ENCODE measurements around the gene RBAK. TPM values are rescaled to one million over a fixed set of nuclear protein-coding genes. Genes with fewer than 3 reads are reported as not detected.
"Not testable (repeated sequence)": the region's sequence is repeated elsewhere in the genome, so short reads cannot be mapped to it uniquely, and the experiment has no call there.

The RBAK gene
- polyA plus RNA-seq, 10 donors, result 8.8 to 14.4 (median 12.5) TPM

GRCh38 chr7:5046397-5046732 lies 705 bp downstream of the RBAK start:
- peak in 1 of 3 donors; percentile 46 for DNase-seq

DNA sequence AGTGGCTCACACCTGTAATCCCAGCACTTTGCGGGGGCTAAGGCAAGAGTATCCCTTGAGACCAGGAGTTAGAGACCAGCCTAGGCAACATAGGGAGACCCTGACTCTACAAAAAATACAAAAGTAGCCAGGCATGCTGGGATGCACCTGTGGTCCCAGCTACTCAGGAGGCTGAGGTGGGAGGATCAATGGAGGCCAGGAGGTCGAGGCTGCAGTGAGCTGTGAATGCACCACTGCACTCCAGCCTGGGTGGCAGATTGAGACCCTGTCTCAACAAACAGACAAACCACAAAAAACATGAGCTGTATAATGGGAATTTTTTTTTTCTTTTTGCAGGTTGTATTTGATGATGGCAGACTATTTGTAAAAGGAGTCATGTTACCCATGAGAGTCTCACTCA lies 1.5 kb downstream of the RBAK start:
- not testable (repeated sequence) for DNase-seq

DNA sequence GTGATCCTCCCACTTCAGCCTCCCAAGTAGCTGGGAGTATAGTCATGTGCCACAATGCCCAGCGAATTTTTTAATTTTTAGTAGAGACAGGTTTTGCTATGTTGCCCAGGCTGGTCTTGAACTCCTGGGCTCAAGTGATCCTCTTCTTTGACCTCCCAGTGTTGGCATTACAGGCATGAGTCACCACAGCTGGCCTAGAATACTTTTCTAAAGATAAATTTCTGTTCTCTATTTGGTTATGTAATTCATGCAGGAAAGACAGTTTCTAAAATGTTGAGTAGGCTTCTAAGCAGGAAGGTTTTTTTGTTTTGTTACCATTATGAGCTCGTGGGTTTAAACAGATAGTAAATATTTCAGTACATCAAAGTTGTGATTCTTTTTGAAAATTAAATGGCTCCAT lies 5.0 kb downstream of the RBAK start:
- no peak for DNase-seq

DNA sequence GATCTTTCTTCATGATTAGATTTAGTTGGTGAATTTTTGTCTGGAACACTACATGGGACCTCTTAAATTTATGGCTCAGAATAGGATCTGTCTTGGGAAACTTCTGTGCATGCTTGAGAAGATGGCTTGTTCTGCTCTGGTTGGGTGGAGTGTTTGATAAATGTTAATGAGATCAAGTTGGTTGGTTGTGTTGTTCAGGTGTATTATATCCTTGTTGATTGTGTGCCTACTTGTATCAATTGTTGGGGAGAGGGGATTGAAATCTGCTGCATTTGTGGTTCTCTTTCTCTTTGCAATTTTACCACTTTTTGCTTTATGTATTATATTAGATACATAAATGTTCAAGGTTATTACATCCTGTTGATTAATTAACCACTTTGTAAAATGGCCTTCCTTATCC lies 6.1 kb downstream of the RBAK start:
- DNase-seq, result not testable (repeated sequence)

- DNase-seq, result no peak
Observed at GRCh38 chr7:5053175-5053574, 7.5 kb downstream of the RBAK start.

DNA sequence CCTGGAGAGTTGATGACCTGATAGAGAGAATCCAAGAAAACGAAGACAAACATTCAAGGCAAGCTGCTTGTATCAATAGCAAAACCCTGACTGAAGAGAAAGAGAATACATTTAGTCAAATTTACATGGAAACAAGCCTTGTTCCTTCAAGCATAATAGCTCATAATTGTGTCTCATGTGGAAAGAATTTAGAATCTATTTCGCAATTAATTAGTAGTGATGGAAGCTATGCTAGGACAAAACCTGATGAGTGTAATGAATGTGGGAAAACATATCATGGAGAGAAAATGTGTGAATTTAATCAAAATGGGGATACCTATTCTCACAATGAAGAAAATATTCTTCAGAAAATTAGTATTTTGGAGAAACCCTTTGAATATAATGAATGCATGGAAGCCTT lies 18.0 kb downstream of the RBAK start:
- DNase-seq, result no peak

- DNase-seq, result no peak
Observed at GRCh38 chr7:5064391-5065106, 18.9 kb downstream of the RBAK start.

DNA sequence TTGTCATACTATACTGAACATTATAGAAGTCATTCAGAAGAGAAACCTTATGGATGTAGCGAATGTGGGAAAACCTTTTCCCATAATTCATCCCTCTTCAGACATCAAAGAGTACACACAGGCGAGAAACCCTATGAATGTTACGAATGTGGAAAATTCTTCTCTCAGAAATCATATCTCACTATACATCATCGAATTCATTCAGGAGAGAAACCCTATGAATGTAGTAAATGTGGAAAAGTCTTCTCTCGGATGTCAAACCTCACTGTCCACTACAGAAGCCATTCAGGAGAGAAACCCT lies 19.4 kb downstream of the RBAK start:
- no peak for DNase-seq

- no peak for DNase-seq
Observed at GRCh38 chr7:5068521-5068920, 22.9 kb downstream of the RBAK start.

GRCh38 chr7:5070206-5070605 lies 24.5 kb downstream of the RBAK start:
- no peak for DNase-seq

- DNase-seq, result not testable (repeated sequence)
Observed at GRCh38 chr7:5075187-5075586, 29.5 kb downstream of the RBAK start.

DNA sequence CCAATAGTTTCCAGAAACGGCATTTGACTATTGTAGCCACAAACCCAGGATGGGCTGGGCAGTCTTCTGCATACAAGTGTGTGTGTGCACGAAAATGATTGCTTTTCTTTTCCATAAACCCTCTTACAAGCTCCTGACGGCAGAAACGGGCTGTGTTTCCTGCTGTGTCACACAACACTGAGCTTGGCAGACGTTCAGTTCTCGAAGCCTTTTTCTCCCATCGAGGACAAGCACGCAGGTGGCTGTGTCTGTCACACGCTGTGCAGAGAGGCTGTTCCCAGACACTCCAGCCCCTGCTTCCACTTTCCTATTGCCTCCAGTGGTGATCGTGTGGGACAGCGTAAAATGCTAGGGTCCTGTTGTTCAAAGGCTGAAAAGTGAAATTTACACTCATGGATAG lies 32.1 kb downstream of the RBAK start:
- peak; percentile 19 to 27 (median 24) for DNase-seq

- no peak for DNase-seq
Observed at GRCh38 chr7:5082806-5083205, 37.1 kb downstream of the RBAK start.

- no peak for DNase-seq
Observed at GRCh38 chr7:5083311-5083711, 37.7 kb downstream of the RBAK start.

DNA sequence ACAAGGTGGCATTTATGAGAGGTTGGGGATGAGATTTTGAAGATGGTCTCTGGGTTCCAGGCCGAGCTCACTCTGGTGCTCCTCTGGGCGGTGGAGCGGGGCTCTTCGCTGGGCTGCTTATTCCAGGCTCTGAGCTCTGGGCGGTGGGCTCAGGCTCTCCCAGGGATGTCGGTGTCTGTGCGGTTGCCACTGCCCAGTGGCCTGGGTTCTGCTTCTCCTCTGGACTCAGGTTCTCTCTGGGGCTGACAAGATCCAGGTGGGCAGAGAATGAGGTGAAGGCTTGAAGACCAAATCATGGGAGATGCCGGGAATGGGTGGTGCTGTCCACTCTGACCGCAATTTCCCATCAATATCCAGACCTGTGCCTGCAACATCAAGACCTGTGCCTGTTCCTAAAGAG lies 40.6 kb downstream of the RBAK start:
- no peak for DNase-seq

GRCh38 chr7:5088228-5088833 lies 42.7 kb downstream of the RBAK start:
- not testable (repeated sequence) for DNase-seq

DNA sequence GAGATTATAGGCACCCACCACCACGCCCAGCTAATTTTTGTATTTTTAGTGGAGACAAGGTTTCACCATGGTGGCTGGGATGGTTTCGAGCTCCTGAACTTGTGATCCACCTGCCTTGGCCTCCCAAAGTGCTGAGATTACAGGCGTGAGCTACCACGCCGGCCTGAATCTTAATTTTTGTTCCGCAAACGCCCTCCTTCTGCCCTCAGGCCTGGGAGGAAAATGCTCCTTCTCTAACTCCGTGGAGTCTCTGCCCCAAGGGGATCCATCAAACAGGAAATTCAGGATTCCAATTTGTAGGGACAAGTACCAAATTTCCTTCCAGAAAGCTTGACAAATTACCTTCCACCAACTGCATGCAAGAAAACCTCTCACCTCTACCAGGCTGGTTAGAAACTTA lies 43.2 kb downstream of the RBAK start:
- DNase-seq, result no peak

DNA sequence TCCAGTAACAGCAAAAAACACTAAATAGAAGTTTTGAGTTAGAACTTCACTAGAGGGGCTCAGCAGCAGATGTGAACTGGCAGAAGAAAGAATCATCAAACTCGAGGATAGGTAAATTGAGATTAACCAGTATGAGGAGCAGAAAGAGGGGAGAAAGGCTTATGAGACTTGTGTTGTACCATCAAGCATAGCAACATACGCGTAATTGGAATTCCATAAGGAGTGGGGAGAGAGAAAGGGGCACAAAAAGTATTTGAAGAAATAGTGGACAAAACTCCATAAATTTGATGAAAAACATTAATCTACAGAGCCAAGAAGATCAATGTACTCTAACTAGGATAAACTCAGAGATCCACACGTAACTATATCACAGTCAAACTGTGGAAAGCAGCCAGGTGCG lies 48.3 kb downstream of the RBAK start:
- no peak for DNase-seq

GRCh38 chr7:5094641-5095040 lies 49.0 kb downstream of the RBAK start:
- no peak for DNase-seq

DNA sequence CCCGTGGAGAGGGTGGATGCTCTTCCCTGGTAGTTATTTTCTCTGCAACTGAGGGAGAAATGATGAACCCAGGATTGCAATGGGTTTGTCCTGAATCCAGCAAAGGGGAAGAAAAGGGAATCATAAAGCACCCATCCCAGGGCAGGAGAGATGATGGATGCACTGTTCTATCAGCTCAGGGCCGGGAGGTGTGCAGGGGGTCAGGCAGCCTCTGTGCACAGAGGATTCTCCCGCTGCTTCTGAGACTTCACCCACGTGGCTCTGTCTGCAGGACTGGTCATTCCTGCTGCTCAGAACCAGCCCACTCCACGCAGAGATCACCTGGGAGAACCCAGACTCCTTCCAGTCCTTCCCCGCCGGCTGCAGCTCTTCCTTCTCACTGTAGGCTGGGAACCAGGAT lies 70.7 kb downstream of the RBAK start:
- DNase-seq, result no peak

GRCh38 chr7:5117095-5117970 lies 71.7 kb downstream of the RBAK start:
- DNase-seq, result no peak

Measured in muscle of back (tissue), 11 donors.